ENCODE measurements around the gene CRABP2. TPM values are rescaled to one million over a fixed set of nuclear protein-coding genes. Genes with fewer than 3 reads are reported as not detected.

CRABP2 gene
- total and polyA plus RNA-seq, 2 of the 13 experiments (the other 11 are each of a cell fraction or from before 2014, with no cell fraction given): 0.40 to 0.60 TPM

DNA sequence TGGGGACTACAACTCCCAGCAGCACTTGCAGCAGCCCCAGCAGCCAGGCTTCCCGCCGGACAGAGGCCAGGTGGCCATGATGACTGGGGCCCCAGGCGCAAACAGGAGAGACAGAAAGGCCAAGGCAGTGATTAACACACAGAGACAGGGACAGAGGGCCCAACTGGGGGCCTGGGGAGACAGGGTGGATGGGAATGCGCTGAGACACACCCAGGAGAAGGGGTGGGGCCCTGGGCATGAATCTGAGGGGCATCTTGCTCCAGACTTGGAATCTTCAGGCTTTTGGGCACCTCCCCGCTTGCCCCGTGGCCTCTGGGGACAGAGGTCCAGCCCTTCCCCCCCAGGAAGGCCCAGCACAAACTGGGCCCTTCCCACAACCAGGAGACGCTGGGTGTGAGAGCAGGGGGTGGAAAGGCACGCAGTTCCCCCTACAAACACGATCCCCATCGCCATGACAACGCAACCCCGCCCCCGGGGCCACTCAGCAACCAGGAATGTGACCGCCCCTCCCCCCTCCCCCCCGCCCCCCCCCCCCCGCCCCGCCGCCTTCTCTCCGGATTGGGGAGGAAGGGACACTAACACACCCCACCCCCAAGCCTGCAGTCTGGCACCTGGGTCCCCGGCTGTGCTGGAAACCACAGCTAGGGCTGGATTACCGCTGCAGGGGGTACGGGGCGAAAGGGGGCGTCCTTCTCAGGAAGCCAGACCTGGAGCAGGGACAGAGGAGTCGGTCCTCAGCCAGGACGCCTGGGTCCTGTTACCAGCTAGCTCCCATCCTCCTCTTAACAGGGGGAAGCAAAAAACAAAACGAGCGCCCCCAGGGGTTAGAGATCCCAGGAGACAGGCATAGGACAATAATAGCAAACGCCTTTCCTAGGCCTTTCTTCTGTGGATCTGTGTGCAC lies 41.6 kb upstream of the CRABP2 start (continued):
- TF ChIP-seq, protein P1, sequence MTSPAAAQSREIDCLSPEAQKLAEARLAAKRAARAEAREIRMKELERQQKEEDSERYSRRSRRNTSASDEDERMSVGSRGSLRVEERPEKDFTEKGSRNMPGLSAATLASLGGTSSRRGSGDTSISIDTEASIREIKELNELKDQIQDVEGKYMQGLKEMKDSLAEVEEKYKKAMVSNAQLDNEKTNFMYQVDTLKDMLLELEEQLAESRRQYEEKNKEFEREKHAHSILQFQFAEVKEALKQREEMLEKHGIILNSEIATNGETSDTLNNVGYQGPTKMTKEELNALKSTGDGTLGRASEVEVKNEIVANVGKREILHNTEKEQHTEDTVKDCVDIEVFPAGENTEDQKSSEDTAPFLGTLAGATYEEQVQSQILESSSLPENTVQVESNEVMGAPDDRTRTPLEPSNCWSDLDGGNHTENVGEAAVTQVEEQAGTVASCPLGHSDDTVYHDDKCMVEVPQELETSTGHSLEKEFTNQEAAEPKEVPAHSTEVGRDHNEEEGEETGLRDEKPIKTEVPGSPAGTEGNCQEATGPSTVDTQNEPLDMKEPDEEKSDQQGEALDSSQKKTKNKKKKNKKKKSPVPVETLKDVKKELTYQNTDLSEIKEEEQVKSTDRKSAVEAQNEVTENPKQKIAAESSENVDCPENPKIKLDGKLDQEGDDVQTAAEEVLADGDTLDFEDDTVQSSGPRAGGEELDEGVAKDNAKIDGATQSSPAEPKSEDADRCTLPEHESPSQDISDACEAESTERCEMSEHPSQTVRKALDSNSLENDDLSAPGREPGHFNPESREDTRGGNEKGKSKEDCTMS (CRISPR knock-in tag; conservative IDR thresholded peaks at IDR 0.05): no peak
- TF ChIP-seq XRCC5 (optimal IDR thresholded peaks at IDR 0.05; ENCODE audit: low read length) (peak; percentile 30), GFI1 (CRISPR knock-in tag; IDR thresholded peaks at IDR 0.05; ENCODE audit: borderline replicate concordance) (no peak), HIVEP1 (CRISPR knock-in tag; IDR thresholded peaks at IDR 0.05) (0 out of 2 replicates have a peak, but pooled peaks have one; percentile 18), ZNF678 (CRISPR knock-in tag; IDR thresholded peaks at IDR 0.05) (no peak), ZSCAN25 (CRISPR knock-in tag; IDR thresholded peaks at IDR 0.05) (no peak), SIN3A (IDR thresholded peaks at IDR 0.05; ENCODE audit: borderline replicate concordance, low read depth, low read length) (peak; percentile 78; the same call in 1 of the 2 replicates), SP140L (CRISPR knock-in tag; IDR thresholded peaks at IDR 0.05; ENCODE audit: borderline replicate concordance) (no peak), CCAR2 (optimal IDR thresholded peaks at IDR 0.05; ENCODE audit: low read depth, low read length) (no peak), KDM4B (CRISPR knock-in tag; IDR thresholded peaks at IDR 0.05) (no peak)
- TF ChIP-seq, protein P2, sequence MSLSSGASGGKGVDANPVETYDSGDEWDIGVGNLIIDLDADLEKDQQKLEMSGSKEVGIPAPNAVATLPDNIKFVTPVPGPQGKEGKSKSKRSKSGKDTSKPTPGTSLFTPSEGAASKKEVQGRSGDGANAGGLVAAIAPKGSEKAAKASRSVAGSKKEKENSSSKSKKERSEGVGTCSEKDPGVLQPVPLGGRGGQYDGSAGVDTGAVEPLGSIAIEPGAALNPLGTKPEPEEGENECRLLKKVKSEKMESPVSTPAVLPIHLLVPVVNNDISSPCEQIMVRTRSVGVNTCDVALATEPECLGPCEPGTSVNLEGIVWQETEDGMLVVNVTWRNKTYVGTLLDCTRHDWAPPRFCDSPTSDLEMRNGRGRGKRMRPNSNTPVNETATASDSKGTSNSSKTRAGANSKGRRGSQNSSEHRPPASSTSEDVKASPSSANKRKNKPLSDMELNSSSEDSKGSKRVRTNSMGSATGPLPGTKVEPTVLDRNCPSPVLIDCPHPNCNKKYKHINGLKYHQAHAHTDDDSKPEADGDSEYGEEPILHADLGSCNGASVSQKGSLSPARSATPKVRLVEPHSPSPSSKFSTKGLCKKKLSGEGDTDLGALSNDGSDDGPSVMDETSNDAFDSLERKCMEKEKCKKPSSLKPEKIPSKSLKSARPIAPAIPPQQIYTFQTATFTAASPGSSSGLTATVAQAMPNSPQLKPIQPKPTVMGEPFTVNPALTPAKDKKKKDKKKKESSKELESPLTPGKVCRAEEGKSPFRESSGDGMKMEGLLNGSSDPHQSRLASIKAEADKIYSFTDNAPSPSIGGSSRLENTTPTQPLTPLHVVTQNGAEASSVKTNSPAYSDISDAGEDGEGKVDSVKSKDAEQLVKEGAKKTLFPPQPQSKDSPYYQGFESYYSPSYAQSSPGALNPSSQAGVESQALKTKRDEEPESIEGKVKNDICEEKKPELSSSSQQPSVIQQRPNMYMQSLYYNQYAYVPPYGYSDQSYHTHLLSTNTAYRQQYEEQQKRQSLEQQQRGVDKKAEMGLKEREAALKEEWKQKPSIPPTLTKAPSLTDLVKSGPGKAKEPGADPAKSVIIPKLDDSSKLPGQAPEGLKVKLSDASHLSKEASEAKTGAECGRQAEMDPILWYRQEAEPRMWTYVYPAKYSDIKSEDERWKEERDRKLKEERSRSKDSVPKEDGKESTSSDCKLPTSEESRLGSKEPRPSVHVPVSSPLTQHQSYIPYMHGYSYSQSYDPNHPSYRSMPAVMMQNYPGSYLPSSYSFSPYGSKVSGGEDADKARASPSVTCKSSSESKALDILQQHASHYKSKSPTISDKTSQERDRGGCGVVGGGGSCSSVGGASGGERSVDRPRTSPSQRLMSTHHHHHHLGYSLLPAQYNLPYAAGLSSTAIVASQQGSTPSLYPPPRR (CRISPR knock-in tag; IDR thresholded peaks at IDR 0.05; ENCODE audit: borderline replicate concordance): no peak
- TF ChIP-seq, protein P3, sequence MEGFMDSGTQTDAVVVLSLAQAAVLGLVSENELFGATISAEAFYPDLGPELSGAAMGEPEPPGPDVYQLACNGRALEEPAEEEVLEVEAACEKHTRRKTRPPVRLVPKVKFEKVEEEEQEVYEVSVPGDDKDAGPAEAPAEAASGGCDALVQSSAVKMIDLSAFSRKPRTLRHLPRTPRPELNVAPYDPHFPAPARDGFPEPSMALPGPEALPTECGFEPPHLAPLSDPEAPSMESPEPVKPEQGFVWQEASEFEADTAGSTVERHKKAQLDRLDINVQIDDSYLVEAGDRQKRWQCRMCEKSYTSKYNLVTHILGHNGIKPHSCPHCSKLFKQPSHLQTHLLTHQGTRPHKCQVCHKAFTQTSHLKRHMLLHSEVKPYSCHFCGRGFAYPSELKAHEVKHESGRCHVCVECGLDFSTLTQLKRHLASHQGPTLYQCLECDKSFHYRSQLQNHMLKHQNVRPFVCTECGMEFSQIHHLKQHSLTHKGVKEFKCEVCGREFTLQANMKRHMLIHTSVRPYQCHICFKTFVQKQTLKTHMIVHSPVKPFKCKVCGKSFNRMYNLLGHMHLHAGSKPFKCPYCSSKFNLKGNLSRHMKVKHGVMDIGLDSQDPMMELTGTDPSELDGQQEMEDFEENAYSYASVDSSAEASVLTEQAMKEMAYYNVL (CRISPR knock-in tag; IDR thresholded peaks at IDR 0.05; ENCODE audit: borderline replicate concordance): no peak
- TF ChIP-seq, protein P4, sequence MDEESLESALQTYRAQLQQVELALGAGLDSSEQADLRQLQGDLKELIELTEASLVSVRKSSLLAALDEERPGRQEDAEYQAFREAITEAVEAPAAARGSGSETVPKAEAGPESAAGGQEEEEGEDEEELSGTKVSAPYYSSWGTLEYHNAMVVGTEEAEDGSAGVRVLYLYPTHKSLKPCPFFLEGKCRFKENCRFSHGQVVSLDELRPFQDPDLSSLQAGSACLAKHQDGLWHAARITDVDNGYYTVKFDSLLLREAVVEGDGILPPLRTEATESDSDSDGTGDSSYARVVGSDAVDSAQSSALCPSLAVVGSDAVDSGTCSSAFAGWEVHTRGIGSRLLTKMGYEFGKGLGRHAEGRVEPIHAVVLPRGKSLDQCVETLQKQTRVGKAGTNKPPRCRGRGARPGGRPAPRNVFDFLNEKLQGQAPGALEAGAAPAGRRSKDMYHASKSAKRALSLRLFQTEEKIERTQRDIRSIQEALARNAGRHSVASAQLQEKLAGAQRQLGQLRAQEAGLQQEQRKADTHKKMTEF (CRISPR knock-in tag; IDR thresholded peaks at IDR 0.05): peak; percentile 54
- TF ChIP-seq, protein P5, sequence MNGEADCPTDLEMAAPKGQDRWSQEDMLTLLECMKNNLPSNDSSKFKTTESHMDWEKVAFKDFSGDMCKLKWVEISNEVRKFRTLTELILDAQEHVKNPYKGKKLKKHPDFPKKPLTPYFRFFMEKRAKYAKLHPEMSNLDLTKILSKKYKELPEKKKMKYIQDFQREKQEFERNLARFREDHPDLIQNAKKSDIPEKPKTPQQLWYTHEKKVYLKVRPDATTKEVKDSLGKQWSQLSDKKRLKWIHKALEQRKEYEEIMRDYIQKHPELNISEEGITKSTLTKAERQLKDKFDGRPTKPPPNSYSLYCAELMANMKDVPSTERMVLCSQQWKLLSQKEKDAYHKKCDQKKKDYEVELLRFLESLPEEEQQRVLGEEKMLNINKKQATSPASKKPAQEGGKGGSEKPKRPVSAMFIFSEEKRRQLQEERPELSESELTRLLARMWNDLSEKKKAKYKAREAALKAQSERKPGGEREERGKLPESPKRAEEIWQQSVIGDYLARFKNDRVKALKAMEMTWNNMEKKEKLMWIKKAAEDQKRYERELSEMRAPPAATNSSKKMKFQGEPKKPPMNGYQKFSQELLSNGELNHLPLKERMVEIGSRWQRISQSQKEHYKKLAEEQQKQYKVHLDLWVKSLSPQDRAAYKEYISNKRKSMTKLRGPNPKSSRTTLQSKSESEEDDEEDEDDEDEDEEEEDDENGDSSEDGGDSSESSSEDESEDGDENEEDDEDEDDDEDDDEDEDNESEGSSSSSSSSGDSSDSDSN (CRISPR knock-in tag; IDR thresholded peaks at IDR 0.05): no peak; the same call in 1 of the 2 replicates
